ENCODE data around the gene MRPL12.
A peak's percentile ranks its signal among the peaks of the same experiment; 100 is the strongest.

MRPL12 gene

GRCh38 chr17:81703747-81704654, 834 bp downstream of the MRPL12 start:
- DNase-seq = no peak

GRCh38 chr17:81705518-81706231, 2.5 kb downstream of the MRPL12 start:
- DNase-seq = no peak

GRCh38 chr17:81706232-81706611, 3.1 kb downstream of the MRPL12 start:
- no peak for DNase-seq

GRCh38 chr17:81706757-81707624, 3.8 kb downstream of the MRPL12 start:
- no peak for DNase-seq

GRCh38 chr17:81707725-81708646, 4.8 kb downstream of the MRPL12 start:
- no peak for DNase-seq

GRCh38 chr17:81708739-81709185, 5.6 kb downstream of the MRPL12 start:
- no peak for DNase-seq

GRCh38 chr17:81710514-81711308, 7.5 kb downstream of the MRPL12 start:
- DNase-seq = no peak

GRCh38 chr17:81711814-81712467, 8.8 kb downstream of the MRPL12 start, which contains the start of gene SLC25A10:
TSS of gene SLC25A10 (plus strand) at chr17:81712284. CDS start at chr17:81712427, 143 bp downstream.
- DNase-seq = peak; percentile 87

- DNase-seq = peak; percentile 48
Observed at GRCh38 chr17:81712468-81713003, 9.4 kb downstream of the MRPL12 start.

- peak; percentile 23 for DNase-seq
Observed at GRCh38 chr17:81713004-81713555, 9.9 kb downstream of the MRPL12 start.

GRCh38 chr17:81713556-81714411, 10.6 kb downstream of the MRPL12 start:
- DNase-seq = peak; percentile 18

GRCh38 chr17:81714412-81715106, 11.4 kb downstream of the MRPL12 start:
- DNase-seq = no peak

- DNase-seq = no peak
Observed at GRCh38 chr17:81715107-81715871, 12.1 kb downstream of the MRPL12 start.

GRCh38 chr17:81715872-81716673, 12.9 kb downstream of the MRPL12 start:
- DNase-seq = no peak

- no peak for DNase-seq
Observed at GRCh38 chr17:81716674-81716996, 13.5 kb downstream of the MRPL12 start.

- DNase-seq = no peak
Observed at GRCh38 chr17:81717049-81717765, 14.0 kb downstream of the MRPL12 start.

Data from OCI-M1 (cell line).